Adipocyte (in vitro differentiated cells): ENCODE data around the gene ZNF627.
"Not testable (repeated sequence)": the region's sequence is repeated elsewhere in the genome, so short reads cannot be mapped to it uniquely, and the experiment has no call there.

Experiments used
- DNase-seq: peaks from one replicate; pipeline ENCODE4 v3.0.0-alpha.2; 2015; ENCODE audit warnings: low read depth
- H3K27me3 ChIP-seq: replicated peaks from 2 replicates; pipeline ENCODE4 v1.7.0; 2013; ENCODE audit warnings: mild to moderate bottlenecking, low read length, moderate library complexity; ENCODE audit not compliant: control insufficient read depth, insufficient read depth
- H3K36me3 ChIP-seq: 2 replicates; pipeline ENCODE4 v1.7.0; 2013; ENCODE audit warnings: low read length, mild to moderate bottlenecking, moderate library complexity; ENCODE audit not compliant: control insufficient read depth, insufficient read depth, severe bottlenecking
- H3K4me1 ChIP-seq: 2 replicates; pipeline ENCODE4 v1.7.0; 2013; ENCODE audit warnings: mild to moderate bottlenecking, low read length, moderate library complexity; ENCODE audit not compliant: control insufficient read depth, insufficient read depth
- H3K4me3 ChIP-seq: 2 replicates; pipeline ENCODE4 v1.7.0; 2013; ENCODE audit warnings: mild to moderate bottlenecking, low read length, moderate library complexity
- H3K9ac ChIP-seq: 2 replicates; pipeline ENCODE4 v1.7.0; 2013; ENCODE audit warnings: mild to moderate bottlenecking, low read length, moderate library complexity
- H3K9me3 ChIP-seq: 2 replicates; pipeline ENCODE4 v1.7.0; 2013; ENCODE audit warnings: mild to moderate bottlenecking, low read length, moderate library complexity; ENCODE audit not compliant: control insufficient read depth

ZNF627 gene

DNA sequence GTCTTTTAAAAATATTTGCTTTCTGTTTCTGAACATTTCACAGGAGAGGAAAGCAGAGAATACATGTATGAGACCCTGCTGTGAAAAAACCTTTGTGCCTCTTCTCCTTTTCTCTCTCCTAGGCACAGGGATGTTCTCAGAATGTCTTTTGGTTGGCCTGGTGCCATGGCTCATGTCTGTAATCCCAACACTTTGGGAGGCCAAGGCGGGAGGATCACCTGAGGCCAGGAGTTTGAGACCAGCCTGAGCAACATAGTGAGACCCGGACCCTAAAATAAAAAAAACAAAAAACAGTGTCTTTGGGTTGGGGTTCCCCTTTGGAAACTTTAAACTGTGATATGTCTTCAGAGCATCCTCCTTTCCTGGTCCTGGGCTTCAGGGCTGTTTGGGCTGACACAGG is 1.5 kb downstream of the ZNF627 start:
- H3K4me3 ChIP-seq, result peak overlapping the region; percentile 93
- no peaks in the 10 kb centered on the region for H3K36me3 ChIP-seq

DNA sequence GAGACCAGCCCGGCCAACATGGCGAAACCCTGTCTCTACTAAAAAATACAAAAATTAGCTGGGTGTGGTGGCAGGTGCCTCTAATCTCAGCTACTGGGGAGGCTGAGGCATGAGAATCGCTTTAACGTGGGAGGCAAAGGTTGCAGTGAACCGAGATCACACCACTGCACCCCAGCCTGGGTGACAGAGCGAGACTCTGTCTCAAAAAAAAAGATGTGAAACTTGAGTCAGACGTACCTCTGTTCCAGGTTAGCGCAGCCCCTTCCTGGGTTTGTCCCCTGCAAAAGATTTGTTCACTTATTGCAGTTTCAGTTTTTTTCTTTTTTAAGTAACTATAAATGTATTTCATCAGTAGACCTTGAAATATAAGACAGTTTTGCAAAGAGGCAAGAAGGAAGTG is 2.4 kb downstream of the ZNF627 start:
- not testable (repeated sequence) for H3K9ac ChIP-seq, DNase-seq, H3K9me3 ChIP-seq, H3K27me3 ChIP-seq, H3K36me3 ChIP-seq, H3K4me3 ChIP-seq, H3K4me1 ChIP-seq

More for the DNA sequence above, 1.5 kb downstream of the ZNF627 start:
- peaks cover 6% of the 10 kb centered on the region for H3K4me1 ChIP-seq
- H3K27me3 ChIP-seq, result no peaks in the 10 kb centered on the region
- no peak overlapping the region for H3K9ac ChIP-seq
- DNase-seq, result no peak
- H3K9me3 ChIP-seq, result no peaks in the 10 kb centered on the region

GRCh38 chr19:11606484-11606883 is 9.2 kb downstream of the ZNF627 start:
- Histone ChIP-seq H3K36me3 (peaks cover 8% of the 10 kb centered on the region), H3K4me3 (no peak overlapping the region), H3K4me1 (no peaks in the 10 kb centered on the region), H3K9me3 (no peaks in the 10 kb centered on the region), H3K27me3 (no peaks in the 10 kb centered on the region), H3K9ac (no peak overlapping the region)
- no peak for DNase-seq

GRCh38 chr19:11611730-11612129 is 14.4 kb downstream of the ZNF627 start:
- no peaks in the 10 kb centered on the region for H3K4me1 ChIP-seq
- no peaks in the 10 kb centered on the region for H3K27me3 ChIP-seq
- DNase-seq, result no peak
- H3K36me3 ChIP-seq, result peaks cover 33% of the 10 kb centered on the region
- H3K4me3 ChIP-seq, result no peak overlapping the region
- peaks cover 13% of the 10 kb centered on the region for H3K9me3 ChIP-seq
- no peak overlapping the region for H3K9ac ChIP-seq

DNA sequence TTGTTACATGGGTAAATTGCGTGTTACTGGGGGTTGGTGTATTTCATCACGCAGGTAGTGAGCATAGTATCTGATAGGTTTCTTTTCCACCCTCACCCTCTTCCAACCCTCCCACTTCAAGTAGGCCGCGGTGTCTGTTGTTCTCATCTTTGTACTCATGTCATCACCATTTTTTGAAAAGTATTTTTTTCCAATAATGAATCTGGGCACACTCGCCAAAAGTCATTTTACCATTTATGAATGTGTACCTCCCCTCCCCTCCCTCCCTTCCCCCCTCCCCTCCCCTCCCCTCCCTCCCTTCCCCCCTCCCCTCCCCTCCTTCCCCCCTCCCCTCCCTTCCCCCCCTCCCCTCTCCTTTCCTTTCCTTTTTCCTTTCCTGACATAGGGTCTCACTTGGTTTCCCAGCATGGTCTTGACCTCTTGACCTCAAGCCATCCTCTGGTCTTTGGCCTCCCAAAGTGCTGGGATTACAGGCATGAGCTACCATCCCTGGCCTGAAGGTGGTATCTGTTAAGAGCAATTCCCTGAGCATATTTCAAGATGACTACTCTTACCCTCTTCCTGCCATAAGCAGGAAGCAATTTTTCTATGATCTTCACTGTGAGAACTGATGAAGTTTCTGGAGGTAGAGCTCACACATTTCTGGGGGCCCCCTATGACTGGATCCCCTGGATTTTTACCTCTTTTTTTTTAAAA is 15.7 kb downstream of the ZNF627 start:
- Histone ChIP-seq H3K4me1 (no peaks in the 10 kb centered on the region), H3K9ac (no peak overlapping the region), H3K4me3 (no peak overlapping the region), H3K27me3 (no peaks in the 10 kb centered on the region), H3K36me3 (peaks cover 38% of the 10 kb centered on the region), H3K9me3 (peaks cover 25% of the 10 kb centered on the region)
- DNase-seq, result no peak

DNA sequence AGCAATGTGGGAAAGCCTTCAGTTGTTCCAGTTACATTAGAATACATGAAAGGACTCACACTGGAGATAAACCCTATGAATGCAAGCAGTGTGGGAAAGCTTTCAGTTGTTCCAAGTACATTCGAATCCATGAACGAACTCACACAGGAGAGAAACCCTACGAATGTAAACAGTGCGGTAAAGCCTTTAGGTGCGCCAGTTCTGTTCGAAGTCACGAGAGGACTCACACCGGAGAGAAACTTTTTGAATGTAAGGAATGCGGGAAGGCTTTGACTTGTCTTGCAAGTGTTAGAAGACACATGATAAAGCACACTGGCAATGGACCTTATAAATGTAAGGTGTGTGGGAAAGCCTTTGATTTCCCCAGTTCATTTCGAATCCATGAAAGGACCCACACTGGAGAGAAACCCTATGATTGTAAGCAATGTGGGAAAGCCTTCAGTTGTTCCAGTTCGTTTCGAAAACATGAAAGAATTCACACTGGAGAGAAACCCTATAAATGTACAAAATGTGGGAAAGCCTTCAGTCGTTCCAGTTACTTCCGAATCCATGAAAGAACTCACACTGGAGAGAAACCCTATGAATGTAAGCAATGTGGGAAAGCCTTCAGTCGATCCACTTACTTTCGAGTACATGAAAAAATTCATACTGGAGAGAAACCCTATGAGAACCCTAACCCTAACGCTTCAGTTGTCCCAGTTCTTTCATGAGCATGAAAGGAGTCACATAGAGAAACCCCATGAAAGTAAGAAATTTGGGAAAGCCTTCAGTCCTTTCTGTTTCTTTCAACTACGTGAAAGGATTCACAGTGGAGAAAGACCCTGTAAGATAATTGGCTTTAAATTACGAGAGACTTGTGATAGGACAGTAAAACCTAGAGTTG is 20.1 kb downstream of the ZNF627 start:
- peaks cover 73% of the 10 kb centered on the region for H3K36me3 ChIP-seq
- DNase-seq, result no peak
- no peak overlapping the region for H3K9ac ChIP-seq
- no peaks in the 10 kb centered on the region for H3K27me3 ChIP-seq
- no peaks in the 10 kb centered on the region for H3K4me1 ChIP-seq
- peaks cover 44% of the 10 kb centered on the region for H3K9me3 ChIP-seq
- H3K4me3 ChIP-seq, result peak overlapping the region; percentile 53

DNA sequence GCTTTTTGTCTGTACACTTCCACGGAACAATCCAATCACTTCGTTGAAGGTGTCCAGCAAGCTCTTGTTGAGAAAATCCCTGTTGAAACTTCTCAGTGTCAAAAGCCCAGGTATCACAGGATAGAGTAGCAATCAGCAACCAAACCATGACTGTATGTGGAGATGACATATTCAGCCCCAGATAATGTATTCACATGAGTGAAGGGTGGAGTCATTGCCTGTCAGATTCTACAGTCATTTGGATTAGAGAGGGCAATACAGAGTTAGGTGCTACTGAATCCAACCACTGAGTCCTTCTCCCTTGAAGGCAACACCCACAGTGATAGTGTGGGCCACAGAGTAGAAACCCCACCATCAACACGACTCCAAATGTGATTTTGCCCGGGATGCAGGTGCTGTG is 23.3 kb downstream of the ZNF627 start:
- Histone ChIP-seq H3K9me3 (peaks cover 39% of the 10 kb centered on the region), H3K4me1 (peaks cover 15% of the 10 kb centered on the region), H3K36me3 (peaks cover 59% of the 10 kb centered on the region), H3K4me3 (no peak overlapping the region), H3K9ac (no peak overlapping the region), H3K27me3 (no peaks in the 10 kb centered on the region)
- DNase-seq, result no peak

- H3K9ac ChIP-seq, DNase-seq, H3K27me3 ChIP-seq, H3K4me3 ChIP-seq: not testable (repeated sequence)
- Histone ChIP-seq H3K9me3 (peaks cover 25% of the 10 kb centered on the region), H3K36me3 (peaks cover 41% of the 10 kb centered on the region), H3K4me1 (peaks cover 15% of the 10 kb centered on the region)
These were observed 25.1 kb downstream of the ZNF627 start for GRCh38 chr19:11622401-11622800.

GRCh38 chr19:11624069-11624463 is 26.8 kb downstream of the ZNF627 start:
- Histone ChIP-seq H3K9me3 (peaks cover 8% of the 10 kb centered on the region), H3K9ac (peak overlapping the region; percentile 51), H3K4me1 (peaks cover 15% of the 10 kb centered on the region), H3K4me3 (peak overlapping the region; percentile 80), H3K27me3 (no peaks in the 10 kb centered on the region), H3K36me3 (peaks cover 24% of the 10 kb centered on the region)
- peak; percentile 55 for DNase-seq

- Histone ChIP-seq H3K9me3 (no peaks in the 10 kb centered on the region), H3K4me1 (peaks cover 15% of the 10 kb centered on the region), H3K36me3 (peaks cover 2% of the 10 kb centered on the region), H3K4me3 (no peak overlapping the region), H3K27me3 (peaks cover 5% of the 10 kb centered on the region), H3K9ac (no peak overlapping the region)
- no peak for DNase-seq
These were observed 29.0 kb downstream of the ZNF627 start for GRCh38 chr19:11626252-11626651.

DNA sequence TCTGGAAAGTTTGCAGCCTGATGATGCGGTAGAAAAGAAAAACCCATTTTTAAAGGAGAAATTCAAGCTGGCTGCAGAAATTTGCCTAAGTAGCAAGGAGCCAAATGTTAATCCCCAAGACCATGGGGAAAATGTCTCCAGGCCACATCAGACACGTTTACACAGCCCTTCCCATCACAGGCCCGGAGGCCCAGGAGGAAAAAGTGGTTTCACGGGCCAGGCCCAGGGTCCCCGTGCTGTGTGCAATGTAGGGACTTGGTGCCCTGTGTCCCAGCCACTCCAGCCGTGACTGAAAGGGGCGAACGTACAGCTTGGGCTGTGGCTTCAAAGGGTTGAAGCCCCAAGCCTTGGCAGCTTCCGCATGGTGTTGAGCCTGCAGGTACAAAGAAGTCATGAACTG is 35.9 kb downstream of the ZNF627 start:
- Histone ChIP-seq H3K9me3 (no peaks in the 10 kb centered on the region), H3K36me3 (no peaks in the 10 kb centered on the region), H3K27me3 (peaks cover 5% of the 10 kb centered on the region), H3K4me1 (no peaks in the 10 kb centered on the region), H3K4me3 (no peak overlapping the region), H3K9ac (no peak overlapping the region)
- no peak for DNase-seq
